Superior temporal gyrus (tissue), 1 donor: ENCODE measurements around the gene SLC2A9.
"Not testable (repeated sequence)": the region's sequence is repeated elsewhere in the genome, so short reads cannot be mapped to it uniquely, and the experiment has no call there.

Experiments used
- DNase-seq: peaks from one replicate; pipeline ENCODE4 v3.0.0-alpha.2; 2016; ENCODE audit errors: extremely low spot score

SLC2A9 gene

DNA sequence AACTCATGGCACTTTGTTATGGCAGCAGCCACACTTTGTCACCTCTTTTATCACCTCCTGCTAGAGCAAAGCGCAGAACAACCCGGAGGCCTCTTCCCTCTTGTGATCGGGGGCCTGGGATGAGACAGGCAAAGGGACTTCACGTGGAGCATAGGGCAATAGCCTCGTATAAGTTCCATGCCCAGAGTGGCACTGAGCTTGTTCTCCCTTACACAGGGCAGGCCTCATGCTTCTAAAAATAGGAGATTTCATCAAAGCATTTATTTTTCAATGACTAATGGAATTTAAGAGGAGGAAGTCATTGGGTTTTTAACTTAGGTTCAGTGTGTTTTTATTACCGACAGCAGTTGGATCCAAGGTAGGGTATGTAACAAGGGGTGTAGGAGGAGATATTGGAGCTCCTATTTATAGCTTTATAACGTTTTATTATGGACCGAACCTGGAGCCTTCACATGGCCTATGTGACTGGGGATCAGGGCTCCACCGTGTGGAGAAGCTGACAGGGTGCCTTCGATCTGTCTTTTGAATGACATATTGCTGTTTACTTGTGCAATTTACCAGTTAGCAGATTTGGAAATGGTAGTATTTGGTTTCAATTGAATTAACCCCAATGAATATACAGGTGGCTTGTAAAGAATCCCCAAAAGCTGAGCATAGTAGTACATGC, 93.8 kb downstream of the SLC2A9 start:
- no peak for DNase-seq

DNA sequence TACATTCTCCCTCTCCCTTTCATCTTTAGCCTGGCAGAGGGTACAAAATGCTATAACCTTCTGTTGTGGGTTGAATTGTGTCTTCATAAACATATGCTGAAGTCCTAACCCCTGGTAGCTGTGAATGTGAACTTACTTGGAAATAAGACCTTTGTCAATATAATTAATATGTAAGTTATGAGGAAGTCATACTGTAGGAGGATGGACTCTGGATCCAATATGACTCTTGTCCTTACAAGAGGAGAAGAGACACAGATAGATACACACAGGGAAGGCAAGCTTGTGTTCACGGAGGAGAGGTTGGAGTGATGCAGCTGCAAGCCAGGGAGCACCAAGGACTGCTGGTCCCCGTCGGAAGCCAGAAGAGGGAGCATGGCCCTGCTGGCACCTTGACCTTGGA, 94.7 kb downstream of the SLC2A9 start:
- no peak for DNase-seq

DNA sequence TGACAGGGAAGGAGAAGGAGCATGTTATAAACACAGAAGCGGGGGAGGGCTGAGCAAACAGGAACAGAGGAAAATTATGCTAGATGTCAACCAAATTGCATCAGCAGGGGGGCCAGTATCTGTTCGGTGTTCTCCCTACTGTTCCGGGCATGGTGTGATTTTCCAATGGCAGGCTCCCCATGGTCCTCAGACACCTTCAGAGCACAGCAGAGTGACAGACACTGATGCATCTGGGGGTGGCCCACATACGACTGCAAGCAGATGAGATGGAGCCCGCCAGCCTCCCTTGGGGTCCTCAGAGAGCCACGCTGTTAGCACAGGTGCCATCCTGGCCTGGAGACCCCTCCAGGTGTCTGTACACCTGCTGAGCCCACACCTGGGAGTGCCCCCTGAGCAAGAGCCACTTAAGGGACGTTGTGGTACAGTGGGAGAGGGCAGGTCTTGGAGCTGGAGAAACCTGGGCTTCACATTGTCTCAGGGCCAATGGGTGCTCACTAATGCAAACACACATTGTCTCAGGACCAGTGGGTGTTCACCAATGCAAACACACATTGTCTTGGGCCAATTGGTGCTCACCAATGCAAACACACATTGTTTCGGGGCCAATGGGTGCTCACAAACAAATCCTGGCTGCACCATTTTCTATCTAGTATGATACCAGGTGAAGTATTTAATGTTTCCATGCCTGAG, 95.4 kb downstream of the SLC2A9 start:
- no peak for DNase-seq

DNA sequence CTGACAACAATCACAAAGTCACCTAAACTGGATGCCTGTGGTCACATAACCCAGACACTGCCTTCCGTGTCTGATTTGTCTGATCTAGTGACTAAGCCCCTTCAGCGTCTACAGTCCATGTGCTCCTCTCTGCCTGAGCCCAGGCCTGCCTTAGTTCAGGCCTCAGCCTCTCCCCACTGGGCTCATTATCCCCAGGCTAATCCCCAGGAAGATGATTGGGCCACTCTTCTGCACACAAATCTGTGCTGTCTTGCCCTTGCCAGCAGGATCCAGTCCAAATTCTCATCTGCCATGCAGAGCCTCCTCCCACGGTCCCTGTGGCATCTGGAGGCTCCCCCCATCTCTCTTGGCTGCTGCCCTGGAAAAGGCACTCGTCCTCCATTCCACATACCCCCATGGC, 96.5 kb downstream of the SLC2A9 start:
- no peak for DNase-seq

DNA sequence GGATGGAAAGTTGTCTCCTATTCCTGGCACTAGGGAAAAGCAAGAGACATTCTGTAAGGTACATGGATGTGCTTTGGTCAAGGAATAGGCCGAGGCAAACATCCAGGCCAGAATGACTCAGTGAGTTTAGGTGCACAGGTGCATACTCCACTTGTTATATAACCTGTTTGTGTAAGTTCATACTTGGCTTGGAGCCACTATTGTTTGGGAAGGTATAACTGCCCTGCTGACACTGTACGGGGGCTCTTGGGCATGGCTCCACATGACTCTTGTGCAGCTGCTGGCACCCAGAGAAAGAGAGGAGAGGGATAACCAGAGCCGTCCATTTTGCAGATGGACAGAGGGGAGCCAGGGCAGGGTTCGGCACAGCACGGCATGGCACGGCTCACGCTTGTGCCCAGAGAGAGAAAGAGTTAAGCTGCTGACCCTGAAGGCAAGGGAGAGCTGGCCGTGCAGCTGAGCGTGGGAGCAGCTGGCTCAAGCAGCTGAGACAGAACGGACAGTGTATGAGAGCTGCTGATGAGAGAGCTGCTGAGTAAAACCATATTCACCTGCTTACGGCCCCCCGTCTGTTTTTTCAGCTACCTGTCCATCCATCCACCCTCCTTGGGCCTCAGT, 98.0 kb downstream of the SLC2A9 start:
- no peak for DNase-seq

DNA sequence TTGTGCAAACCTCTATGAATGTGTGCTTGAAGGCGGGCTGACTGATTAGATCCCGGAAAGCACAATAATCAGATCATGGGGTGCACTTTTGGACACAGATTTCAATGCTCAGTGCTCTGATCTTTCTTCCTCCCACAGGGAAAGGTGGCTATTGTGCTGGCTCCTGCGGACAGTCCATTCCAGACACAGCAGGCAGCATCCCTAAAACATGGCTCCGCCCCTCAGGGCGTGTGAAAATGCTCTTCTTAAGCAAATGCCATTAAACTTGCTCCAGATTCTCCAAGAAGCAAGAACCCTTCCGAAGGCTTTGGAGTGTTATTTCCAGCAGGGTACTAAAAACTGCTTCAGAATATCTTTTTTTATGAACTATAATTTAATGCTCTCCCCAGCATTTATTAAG, 100.0 kb downstream of the SLC2A9 start:
- no peak for DNase-seq

DNA sequence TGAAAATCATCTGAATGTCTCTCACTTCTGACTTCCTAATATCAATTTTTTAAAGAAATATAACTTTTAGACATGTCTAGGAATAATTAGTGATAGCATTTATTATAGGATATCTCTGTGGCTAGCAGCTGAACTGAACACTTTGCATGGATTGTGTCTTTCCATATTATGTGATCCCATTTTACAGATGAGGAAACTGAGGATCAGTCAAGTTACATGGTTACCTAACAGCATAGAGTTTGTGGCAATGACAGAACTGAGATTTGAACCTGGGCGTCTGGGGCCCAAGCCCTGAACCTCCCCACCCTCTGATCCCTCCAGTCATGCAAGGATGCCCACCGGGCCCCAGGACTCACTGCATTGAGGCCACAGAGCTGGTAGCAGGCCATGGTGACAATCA, 101.3 kb downstream of the SLC2A9 start:
- no peak for DNase-seq

DNA sequence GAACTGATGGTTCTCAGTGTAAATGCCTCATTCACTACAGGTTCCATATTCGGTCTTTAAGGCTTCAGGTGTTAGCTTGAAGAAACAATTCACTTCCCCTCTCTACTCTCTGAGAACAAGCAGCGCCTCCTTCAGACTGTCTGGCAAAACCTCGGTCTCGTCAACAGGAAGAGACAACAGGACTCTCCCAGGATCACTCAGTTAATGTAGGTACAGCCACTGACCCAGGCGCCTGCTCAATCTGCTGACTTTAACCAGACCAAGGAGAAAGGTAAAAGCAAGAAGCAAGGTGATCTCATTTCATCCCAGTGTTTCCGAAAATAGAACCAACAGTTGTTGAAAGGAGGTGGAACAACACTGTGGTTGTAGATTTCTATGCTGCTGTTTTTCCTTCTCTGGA, 102.2 kb downstream of the SLC2A9 start:
- no peak for DNase-seq

DNA sequence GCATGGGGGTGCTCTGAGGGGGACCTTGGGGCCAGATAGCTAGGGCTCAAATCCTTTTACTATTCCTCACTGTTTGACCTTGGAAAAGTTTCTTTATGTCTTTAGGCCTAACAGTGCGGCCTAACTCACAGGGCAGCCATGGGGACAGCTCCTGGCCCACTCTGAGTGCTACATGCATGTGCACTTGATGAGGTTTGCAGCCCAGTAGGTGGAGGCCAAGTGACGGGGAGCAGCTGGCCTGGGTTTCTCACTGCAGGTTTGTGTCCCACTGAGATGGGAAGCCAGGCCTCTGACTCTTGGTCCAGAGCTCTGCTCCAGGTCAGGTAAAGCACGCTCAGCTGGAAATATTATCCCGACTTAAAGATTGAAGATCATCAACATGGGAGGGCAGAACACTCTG, 102.8 kb downstream of the SLC2A9 start:
- DNase-seq: no peak

DNA sequence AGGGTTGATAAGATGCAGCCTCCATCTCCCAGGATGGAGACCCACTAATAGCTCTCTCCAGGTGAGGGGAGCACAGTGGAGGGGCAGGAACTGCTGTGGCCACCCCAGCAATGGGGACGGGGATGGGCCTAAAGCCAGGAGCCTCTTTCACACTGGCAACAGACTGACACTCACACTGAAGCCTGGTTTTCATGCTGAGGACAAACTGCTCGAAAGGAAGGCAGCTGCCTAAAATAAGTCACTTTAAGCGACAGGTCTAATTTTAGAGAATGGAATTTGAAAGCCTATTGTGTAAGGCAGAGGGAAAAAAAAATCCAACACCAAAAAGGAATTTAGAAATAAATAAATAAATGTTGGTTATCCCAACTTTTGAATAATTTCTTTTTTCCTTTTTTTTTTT, 104.4 kb downstream of the SLC2A9 start:
- DNase-seq: no peak

DNA sequence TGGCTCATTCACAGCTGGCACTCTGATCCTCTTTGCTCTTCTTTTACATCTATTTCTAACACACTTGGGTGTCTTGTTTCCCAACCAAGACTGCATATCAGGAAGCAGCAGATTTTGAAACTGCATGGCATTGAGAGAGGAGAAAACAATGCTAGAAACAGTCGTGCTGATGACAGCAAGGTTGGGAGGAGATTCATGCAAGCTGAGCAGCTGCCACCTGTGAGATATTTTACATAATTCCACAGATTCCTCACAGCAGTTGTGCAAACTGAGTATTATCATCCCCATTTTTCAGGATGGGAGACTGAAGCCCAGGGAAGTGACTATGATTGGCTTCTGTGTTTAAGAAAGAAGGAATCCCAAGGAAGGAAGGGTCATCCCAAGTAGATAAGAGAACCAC, 105.0 kb downstream of the SLC2A9 start:
- DNase-seq: no peak

DNA sequence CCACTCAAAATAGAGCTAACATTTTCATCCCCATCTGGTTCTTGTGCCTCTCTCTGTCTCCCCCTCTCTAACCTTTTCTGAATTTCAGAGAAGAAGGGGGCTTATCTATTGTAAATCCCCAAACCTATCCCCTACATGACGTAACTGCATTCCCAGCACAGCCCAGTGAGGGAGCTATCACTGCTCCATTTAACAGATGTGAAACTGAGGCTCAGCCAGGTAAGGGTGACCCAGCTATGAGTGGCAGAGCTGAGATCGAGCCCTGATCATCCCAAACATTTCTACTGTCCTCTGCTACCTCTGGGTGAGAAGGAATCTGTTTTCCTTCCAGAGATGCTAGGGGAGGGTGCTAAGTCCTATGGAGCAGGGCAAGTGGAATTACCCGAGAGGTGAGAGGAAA, 107.5 kb downstream of the SLC2A9 start:
- DNase-seq: no peak

DNA sequence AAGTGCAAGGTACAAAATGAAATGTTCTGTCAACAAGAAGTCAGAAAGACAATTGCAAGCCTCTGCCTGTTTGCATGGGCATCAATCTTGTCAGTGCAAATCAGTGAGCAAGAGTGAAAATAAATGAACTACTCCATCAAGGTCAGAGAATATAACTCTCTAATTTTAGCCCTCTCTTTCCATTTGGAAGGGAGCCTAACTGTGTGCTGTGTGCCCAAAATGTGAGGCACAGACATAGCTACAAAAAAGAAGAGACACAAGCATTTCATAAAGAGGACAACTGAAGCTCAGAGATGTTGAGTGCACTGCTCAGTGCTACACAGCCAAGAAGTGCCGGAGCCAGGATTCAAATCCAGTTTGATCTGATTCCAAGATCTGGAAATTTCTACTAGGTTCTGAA, 114.3 kb downstream of the SLC2A9 start:
- DNase-seq: no peak

DNA sequence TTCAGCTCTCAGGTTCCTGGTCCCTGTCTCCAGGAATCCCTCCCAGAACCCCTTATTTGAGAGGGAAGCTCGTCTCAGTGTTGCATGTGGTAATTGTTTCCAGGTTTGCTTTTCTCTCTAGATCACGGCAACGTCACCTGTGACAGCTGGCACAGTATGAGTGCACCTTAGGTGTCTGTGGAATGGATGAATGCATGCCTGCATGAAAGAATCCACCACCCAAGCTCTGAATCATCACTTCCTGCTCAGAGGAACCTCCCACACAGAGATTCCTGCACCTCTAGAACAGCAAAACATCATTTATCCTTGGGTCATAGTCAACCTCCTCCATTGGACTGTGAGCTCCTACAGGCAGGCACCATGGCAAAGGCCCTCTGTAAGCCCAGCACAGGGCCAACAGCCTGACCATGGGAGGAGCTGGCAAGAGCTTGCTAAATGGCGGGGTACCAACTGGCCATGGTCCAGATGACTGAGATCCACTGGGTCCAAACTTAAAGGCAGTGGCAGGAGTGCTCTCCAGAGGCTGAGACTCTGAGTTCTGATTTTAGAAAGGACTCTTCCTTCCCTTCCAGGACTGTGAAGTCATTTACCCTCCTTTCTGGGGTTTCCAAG, 116.2 kb downstream of the SLC2A9 start:
- no peak for DNase-seq

DNA sequence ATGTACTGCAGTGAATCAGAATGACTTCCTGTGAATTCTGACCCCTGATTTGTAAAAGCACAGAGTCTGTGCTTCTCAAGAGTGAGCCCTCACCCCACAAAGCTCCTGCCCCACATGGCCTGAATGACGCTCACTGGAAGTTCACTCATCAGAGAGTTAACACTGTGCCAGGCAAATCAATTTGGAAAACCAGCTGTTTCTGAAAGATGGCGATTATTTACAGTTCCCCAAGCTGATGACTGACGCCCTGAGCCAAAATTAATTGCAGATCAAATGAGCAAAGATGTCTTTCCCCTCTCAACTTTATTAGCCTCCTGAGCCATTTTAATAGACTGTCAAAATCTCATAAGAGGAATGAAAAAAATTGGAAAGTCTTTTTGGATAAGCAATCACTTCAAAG, 118.0 kb downstream of the SLC2A9 start:
- no peak for DNase-seq

DNA sequence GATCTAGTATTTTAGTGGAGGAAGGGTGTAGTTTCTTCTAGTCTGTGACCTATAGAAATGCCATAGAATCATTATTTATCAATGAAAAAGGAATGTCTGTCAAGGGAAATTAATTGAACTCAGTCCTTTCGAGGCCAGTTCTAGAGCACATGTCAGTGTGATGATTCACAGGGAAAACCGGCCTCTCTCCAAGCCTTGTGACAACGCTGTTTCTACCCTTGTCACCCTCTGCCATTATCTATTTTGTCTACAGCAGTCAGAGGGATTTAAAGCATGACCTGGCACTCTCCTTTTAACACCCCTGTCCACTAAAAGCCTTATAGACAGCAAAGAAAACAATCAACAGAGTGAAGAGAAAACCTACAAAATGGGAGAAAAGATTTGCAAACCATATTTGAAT, 120.0 kb downstream of the SLC2A9 start:
- no peak for DNase-seq

DNA sequence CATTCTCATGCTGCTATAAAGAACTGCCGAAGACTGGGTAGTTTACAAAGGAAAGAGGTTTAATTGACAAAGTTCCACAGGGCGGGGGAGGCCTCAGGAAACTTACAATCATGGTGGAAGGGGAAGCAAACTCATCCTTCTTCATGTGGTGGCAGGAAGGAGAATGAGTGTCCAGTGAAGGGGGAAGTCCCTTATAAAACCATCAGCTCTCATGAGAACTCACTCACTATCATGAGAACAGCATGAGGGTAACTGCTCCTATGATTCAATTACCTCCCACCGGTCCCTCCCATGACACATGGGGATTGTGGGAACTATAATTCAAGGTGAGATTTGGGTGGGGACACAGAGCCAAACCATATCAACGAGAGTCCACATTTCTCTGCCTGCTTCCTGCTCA, 120.7 kb downstream of the SLC2A9 start:
- not testable (repeated sequence) for DNase-seq

DNA sequence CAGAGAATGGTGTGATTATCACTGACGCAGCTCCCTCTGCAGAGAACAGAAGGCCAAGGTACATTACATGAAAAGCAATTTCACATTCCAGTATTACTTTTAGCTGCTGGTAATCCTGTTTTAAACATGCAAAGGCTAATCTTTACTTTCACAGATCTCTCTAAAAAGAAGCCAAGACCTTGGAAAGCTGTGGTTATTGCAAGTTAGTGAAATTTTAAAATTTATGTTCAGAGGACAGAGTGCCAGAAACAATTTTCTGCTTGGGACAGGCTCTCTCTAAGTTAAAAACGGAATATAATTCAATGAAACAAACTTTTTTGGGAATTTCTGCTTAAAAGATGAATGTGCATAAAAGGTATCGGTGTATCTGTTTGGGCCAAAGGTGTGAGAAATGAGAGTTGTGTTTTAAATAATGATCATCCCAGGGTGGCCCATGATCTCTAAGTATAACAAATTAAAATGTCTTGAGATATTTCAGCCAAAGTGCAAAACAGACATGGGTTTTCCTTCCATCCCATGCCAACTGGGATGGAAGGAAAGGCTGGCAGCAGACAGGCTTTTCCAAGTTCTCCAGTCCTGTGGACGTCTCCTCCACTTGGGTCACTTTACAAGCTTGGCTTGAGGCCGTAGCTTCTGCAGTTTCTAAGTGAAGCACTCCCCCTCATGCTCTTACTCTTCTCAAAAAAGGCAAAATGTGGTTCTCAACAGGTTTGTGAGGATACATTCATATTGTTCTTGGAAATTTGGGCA, 121.8 kb downstream of the SLC2A9 start:
- DNase-seq: no peak

DNA sequence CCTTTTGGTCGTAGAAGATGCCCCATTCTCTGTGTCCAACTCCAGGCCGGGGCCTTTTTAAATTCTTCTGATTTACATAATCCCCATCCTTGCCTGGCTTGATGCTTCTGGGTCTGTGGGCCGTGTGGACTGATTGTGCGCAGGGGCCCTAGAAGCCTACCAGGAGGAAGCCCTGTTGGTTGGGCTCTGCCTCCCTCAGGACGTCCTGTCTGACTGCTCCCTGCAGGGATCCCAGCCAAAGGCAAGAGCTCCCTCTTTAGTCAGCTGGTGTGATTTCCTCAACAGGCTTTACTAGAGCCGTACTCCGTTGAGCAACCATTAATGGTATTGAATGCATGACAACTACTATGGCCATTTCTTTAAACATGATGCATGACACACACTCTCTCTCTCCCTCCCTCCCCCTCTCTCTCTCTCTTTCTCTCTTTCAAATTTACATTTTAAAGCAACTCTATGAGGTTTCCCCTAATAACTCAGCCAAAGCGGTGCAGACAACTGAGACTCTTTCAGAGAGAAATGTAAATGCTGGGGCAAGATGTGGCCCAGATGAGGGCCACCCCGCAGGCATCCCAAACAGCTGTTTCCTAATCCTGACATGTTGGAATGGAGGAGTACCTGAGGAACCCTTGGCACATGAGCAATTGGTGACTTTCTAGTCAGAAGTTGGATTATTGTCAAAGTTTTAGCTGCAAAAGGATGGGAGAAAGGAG, 122.5 kb downstream of the SLC2A9 start:
- peak; percentile 33 for DNase-seq

DNA sequence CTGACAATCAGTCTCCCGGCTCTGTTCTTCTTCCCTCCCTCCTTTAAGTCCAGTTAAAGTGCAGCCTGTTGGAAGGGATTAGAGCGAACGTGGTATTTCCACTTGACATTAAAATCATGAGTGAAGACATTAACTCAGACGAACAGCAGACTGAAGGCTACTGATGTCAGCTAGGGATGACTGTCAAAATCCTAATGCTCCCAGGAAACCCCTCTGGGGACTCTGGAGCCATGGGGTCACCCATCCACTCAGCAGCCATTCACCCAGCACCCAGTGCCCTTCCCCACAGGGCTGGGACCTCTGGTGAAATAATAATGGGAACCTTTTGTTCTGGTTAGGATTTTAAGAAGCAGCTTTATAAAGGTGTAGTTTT, 126.0 kb downstream of the SLC2A9 start:
- no peak for DNase-seq

DNA sequence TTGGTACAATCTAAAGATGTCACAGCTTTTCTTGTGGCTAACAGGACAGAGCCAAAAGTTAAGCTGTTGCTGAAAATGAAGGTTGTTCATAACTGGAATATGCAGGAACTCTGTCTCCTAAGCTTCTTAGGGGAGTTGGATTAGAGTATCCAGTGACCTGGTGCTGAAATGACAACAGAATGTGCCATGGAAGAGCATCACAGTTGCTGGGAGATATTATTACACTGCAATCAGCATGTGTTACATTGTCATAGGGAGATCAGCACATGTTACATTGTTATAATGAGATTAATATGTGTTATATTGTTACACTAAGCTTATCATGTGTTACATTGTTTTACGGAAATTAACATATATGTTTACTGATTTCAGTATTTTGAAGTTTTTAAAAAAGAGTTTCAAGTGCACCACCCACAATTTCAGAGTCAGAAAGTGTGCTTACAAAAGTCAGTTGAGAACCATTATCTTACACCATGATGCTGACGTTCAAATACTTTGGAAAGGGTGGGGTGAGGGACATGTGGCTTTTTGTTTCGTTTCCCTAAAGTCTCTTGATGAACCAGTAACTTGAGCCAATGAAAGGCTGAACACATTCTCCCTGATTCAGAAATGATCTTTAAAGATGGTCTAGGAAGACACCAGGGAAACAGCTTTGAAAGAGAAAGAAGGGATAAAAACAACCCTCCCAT, 126.5 kb downstream of the SLC2A9 start:
- DNase-seq: no peak
